Endothelial cell (in vitro differentiated cells): ENCODE measurements around the gene AREG. TPM values are rescaled to one million over a fixed set of nuclear protein-coding genes. Genes with fewer than 3 reads are reported as not detected.

ENCODE experiments used
- DNase-seq: peaks from one replicate; pipeline ENCODE4 v3.0.0; 2021; ENCODE audit warnings: low spot score
- H3K27ac Mint-ChIP-seq: one replicate; pipeline ENCODE4 v1.8.0; 2021; ENCODE audit warnings: mixed read lengths, inconsistent platforms; ENCODE audit not compliant: unreplicated experiment
- H3K27me3 Mint-ChIP-seq: one replicate; pipeline ENCODE4 v1.8.0; 2021; ENCODE audit warnings: mild to moderate bottlenecking, moderate library complexity, mixed read lengths, inconsistent platforms; ENCODE audit not compliant: unreplicated experiment
- H3K36me3 Mint-ChIP-seq: one replicate; pipeline ENCODE4 v1.8.0; 2021; ENCODE audit warnings: mild to moderate bottlenecking, low read depth, mixed read lengths, inconsistent platforms; ENCODE audit not compliant: unreplicated experiment
- H3K4me1 Mint-ChIP-seq: one replicate; pipeline ENCODE4 v1.8.0; 2021; ENCODE audit warnings: mild to moderate bottlenecking, mixed read lengths, inconsistent platforms; ENCODE audit not compliant: unreplicated experiment
- H3K4me3 Mint-ChIP-seq: one replicate; pipeline ENCODE4 v1.8.0; 2021; ENCODE audit warnings: mild to moderate bottlenecking, mixed read lengths, inconsistent platforms; ENCODE audit not compliant: unreplicated experiment
- H3K9me3 Mint-ChIP-seq: one replicate; pipeline ENCODE4 v1.8.0; 2021; ENCODE audit warnings: mixed read lengths, inconsistent platforms; ENCODE audit not compliant: unreplicated experiment
- total RNA-seq: library from RNA; stranded (reverse); fragmentation: NEBNext Ultra II Directional; extraction: Animal tissue kit (Norgen Biotek cat#: 25700); gene quantifications from one replicate; pipeline ENCODE4 v1.2.1, GENCODE V29; 2021; ENCODE audit not compliant: unreplicated experiment
- TF ChIP-seq, protein P1 (sequence below): fragments of 200-600 bp; sonication (generic); IDR thresholded peaks from one replicate; pipeline ENCODE4 v1.5.0; 2021; ENCODE audit warnings: antibody characterized with exemption; ENCODE audit not compliant: unreplicated experiment

The AREG gene
- total RNA-seq, 1 donor from 2014 or later: not detected

DNA sequence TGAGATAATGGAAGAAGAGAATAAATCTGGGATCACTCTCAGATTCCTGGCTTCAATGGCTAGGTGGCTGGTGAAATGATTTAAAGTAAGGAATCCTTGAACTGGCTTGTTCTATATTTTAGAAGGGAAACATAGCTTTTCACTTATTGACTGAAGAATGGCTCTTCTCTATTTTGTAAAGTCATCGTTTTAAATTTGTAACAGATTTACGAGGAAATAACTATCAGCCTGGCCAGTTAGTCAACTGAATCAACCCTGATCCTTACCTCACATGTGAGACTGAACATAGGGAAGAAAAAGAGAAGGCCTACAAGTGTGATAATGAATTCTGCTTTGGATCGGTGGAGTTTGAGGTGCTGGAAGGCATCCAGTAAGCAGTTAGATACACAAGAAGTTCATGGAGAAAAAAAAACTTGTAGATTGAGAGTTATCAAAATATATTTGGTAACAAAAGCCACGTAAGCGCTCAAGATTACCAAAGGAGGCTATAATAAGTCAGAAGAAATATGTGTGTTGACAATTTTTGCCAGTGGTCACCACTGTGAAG, 12.0 kb downstream of the AREG start:
- Mint-ChIP-seq H3K4me1 (peaks cover 5% of the 10 kb centered on the region), H3K27ac (no peak overlapping the region), H3K36me3 (no peaks in the 10 kb centered on the region), H3K27me3 (no peaks in the 10 kb centered on the region), H3K4me3 (no peak overlapping the region), H3K9me3 (no peaks in the 10 kb centered on the region)
- DNase-seq: no peak
- TF ChIP-seq, protein P1, sequence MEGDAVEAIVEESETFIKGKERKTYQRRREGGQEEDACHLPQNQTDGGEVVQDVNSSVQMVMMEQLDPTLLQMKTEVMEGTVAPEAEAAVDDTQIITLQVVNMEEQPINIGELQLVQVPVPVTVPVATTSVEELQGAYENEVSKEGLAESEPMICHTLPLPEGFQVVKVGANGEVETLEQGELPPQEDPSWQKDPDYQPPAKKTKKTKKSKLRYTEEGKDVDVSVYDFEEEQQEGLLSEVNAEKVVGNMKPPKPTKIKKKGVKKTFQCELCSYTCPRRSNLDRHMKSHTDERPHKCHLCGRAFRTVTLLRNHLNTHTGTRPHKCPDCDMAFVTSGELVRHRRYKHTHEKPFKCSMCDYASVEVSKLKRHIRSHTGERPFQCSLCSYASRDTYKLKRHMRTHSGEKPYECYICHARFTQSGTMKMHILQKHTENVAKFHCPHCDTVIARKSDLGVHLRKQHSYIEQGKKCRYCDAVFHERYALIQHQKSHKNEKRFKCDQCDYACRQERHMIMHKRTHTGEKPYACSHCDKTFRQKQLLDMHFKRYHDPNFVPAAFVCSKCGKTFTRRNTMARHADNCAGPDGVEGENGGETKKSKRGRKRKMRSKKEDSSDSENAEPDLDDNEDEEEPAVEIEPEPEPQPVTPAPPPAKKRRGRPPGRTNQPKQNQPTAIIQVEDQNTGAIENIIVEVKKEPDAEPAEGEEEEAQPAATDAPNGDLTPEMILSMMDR: no peak

- no peak overlapping the region for H3K4me3 Mint-ChIP-seq
- TF ChIP-seq, protein P1: no peak
- H3K4me1 Mint-ChIP-seq: no peaks in the 10 kb centered on the region
- H3K27ac Mint-ChIP-seq: no peak overlapping the region
- H3K27me3 Mint-ChIP-seq: no peaks in the 10 kb centered on the region
- no peak for DNase-seq
- no peaks in the 10 kb centered on the region for H3K36me3 Mint-ChIP-seq
- H3K9me3 Mint-ChIP-seq: no peaks in the 10 kb centered on the region
Measured at GRCh38 chr4:74460833-74461232, 15.9 kb downstream of the AREG start.

- H3K4me3 Mint-ChIP-seq: no peak overlapping the region
- H3K27me3 Mint-ChIP-seq: no peaks in the 10 kb centered on the region
- no peak for DNase-seq
- no peaks in the 10 kb centered on the region for H3K9me3 Mint-ChIP-seq
- no peaks in the 10 kb centered on the region for H3K36me3 Mint-ChIP-seq
- TF ChIP-seq, protein P1: no peak
- no peaks in the 10 kb centered on the region for H3K4me1 Mint-ChIP-seq
- H3K27ac Mint-ChIP-seq: no peak overlapping the region
Measured at GRCh38 chr4:74463123-74463522, 18.2 kb downstream of the AREG start.

- no peak overlapping the region for H3K4me3 Mint-ChIP-seq
- no peak for DNase-seq
- no peak overlapping the region for H3K27ac Mint-ChIP-seq
- no peaks in the 10 kb centered on the region for H3K36me3 Mint-ChIP-seq
- TF ChIP-seq, protein P1: no peak
- H3K4me1 Mint-ChIP-seq: no peaks in the 10 kb centered on the region
- H3K27me3 Mint-ChIP-seq: no peaks in the 10 kb centered on the region
- H3K9me3 Mint-ChIP-seq: no peaks in the 10 kb centered on the region
Measured at GRCh38 chr4:74464291-74464690, 19.4 kb downstream of the AREG start.

- H3K36me3 Mint-ChIP-seq: no peaks in the 10 kb centered on the region
- H3K27me3 Mint-ChIP-seq: no peaks in the 10 kb centered on the region
- no peaks in the 10 kb centered on the region for H3K4me1 Mint-ChIP-seq
- TF ChIP-seq, protein P1: no peak
- no peak overlapping the region for H3K27ac Mint-ChIP-seq
- no peak overlapping the region for H3K4me3 Mint-ChIP-seq
- no peaks in the 10 kb centered on the region for H3K9me3 Mint-ChIP-seq
- DNase-seq: no peak
Measured at GRCh38 chr4:74466242-74466641, 21.3 kb downstream of the AREG start.
